Endothelial cell of umbilical vein (primary cell): ENCODE results near the gene THUMPD2. TPM values are rescaled to one million over a fixed set of nuclear protein-coding genes. Genes with fewer than 3 reads are reported as not detected.

Experiments
- BruUV-seq: library from RNA; stranded (reverse); fragments of 400-500 nt; replicated peaks from 2 replicates; lab custom pipeline; 2021; lab: Mats Ljungman, UMichigan
- CTCF ChIA-PET: fragments of 300-600, 350-600 bp; sonication (Branson Sonifier 250); formaldehyde crosslinking; loops from one replicate; lab custom pipeline; 2021; ENCODE audit warnings: antibody characterized with exemption, inconsistent platforms; lab: Charles Lee
- POLR2A ChIA-PET: fragments of 300-600, 350-600 bp; sonication (Branson Sonifier 250); formaldehyde crosslinking; loops from one replicate; lab custom pipeline; 2021; ENCODE audit warnings: antibody characterized with exemption, inconsistent platforms; lab: Charles Lee
- DNase-seq: peaks from one replicate; pipeline ENCODE4 v3.0.0-alpha.2; 2011; ENCODE audit warnings: low read depth, low spot score
- FAIRE-seq: peaks from 2 replicates; lab custom pipeline; 2011; peaks lifted over from hg19 to GRCh38; lab: Jason Lieb, UNC
- H2AFZ ChIP-seq: 2 replicates; pipeline ENCODE4 v1.6.0; 2012; ENCODE audit warnings: low read depth, low read length, control low read depth, inconsistent platforms
- H3K27ac ChIP-seq: 2 replicates; pipeline ENCODE4 v1.5.1; 2011; ENCODE audit warnings: low read depth, mild to moderate bottlenecking, control low read depth, low read length, moderate library complexity; ENCODE audit not compliant: insufficient read depth
- H3K27me3 ChIP-seq, 2 experiments: 2 replicates each; pipeline versions ENCODE4 v1.6.0 to v1.6.1; 2011; ENCODE audit warnings: low read length in 2 of 2, mixed read lengths in 1 of 2; ENCODE audit not compliant: control insufficient read depth in 2 of 2, insufficient read depth in 2 of 2
- H3K36me3 ChIP-seq, 2 experiments: 2 replicates in 1 of 2; 3 replicates in 1 of 2; pipeline ENCODE4 v1.5.1; 2011; ENCODE audit warnings: low read length in 2 of 2, mild to moderate bottlenecking in 1 of 2, moderate library complexity in 1 of 2; ENCODE audit not compliant: control insufficient read depth in 2 of 2, insufficient read depth in 2 of 2; ENCODE audit errors: extremely low read depth in 1 of 2
- H3K4me1 ChIP-seq: 3 replicates; pipeline ENCODE4 v1.5.1; 2011; ENCODE audit warnings: mild to moderate bottlenecking, low read length; ENCODE audit not compliant: control insufficient read depth, insufficient read depth; ENCODE audit errors: extremely low read depth
- H3K4me2 ChIP-seq: 2 replicates; pipeline ENCODE4 v1.6.1; 2011; ENCODE audit warnings: low read length, control low read depth, mixed read lengths; ENCODE audit not compliant: insufficient read depth
- H3K4me3 ChIP-seq, 3 experiments: fragments of 200-600 bp in 1 of 3; sonication (generic), shearing (Covaris generic) in 1 of 3; replicated peaks in 1 of 3; 2 replicates each; pipeline ENCODE4 v1.5.1; 2011 to 2016; ENCODE audit warnings: control low read depth in 3 of 3, low read length in 3 of 3, mild to moderate bottlenecking in 2 of 3, inconsistent platforms in 1 of 3, low read depth in 1 of 3, moderate library complexity in 1 of 3; ENCODE audit not compliant: insufficient read depth in 1 of 3
- H3K79me2 ChIP-seq: 2 replicates; pipeline ENCODE4 v1.6.0; 2012; ENCODE audit warnings: low read length, inconsistent platforms; ENCODE audit not compliant: control insufficient read depth, insufficient read depth
- H3K9ac ChIP-seq: replicated peaks from 2 replicates; pipeline ENCODE3; 2011; ENCODE audit warnings: low read length, control low read depth; ENCODE audit not compliant: insufficient read depth; ENCODE audit errors: extremely low read depth
- H3K9me1 ChIP-seq: replicated peaks from 3 replicates; pipeline ENCODE4 v1.6.0; 2011; ENCODE audit warnings: mild to moderate bottlenecking, low read length; ENCODE audit not compliant: control insufficient read depth, insufficient read depth; ENCODE audit errors: extremely low read depth
- H3K9me3 ChIP-seq: replicated peaks from 2 replicates; pipeline ENCODE4 v1.5.1; 2012; ENCODE audit warnings: low read length, inconsistent platforms; ENCODE audit not compliant: control insufficient read depth, insufficient read depth
- H4K20me1 ChIP-seq: replicated peaks from 2 replicates; pipeline ENCODE3; 2011; ENCODE audit warnings: mild to moderate bottlenecking, low read length; ENCODE audit not compliant: control insufficient read depth, insufficient read depth; ENCODE audit errors: extremely low read depth
- CTCF ChIP-seq, 2 donors: IDR thresholded peaks; 1 replicate in 1 of 2; 2 replicates in 1 of 2; pipeline ENCODE4 v1.5.1; 2011; ENCODE audit warnings: low read length in 2 of 2, mild to moderate bottlenecking in 2 of 2, moderate library complexity in 2 of 2, control low read depth in 1 of 2, inconsistent platforms in 1 of 2, low read depth in 1 of 2; ENCODE audit not compliant: insufficient read depth in 1 of 2; ENCODE audit errors: extremely low read depth in 1 of 2
- EZH2 ChIP-seq: IDR thresholded peaks from 2 replicates; pipeline ENCODE4 v1.6.1; 2012; ENCODE audit warnings: borderline replicate concordance, low read depth, mild to moderate bottlenecking, moderate library complexity, low read length, inconsistent platforms; ENCODE audit not compliant: severe bottlenecking
- FOS ChIP-seq: IDR thresholded peaks from 2 replicates; pipeline ENCODE4 v1.6.1; 2011; ENCODE audit warnings: mild to moderate bottlenecking, low read length, moderate library complexity, borderline replicate concordance; ENCODE audit not compliant: insufficient read depth
- GATA2 ChIP-seq: IDR thresholded peaks from 2 replicates; pipeline ENCODE4 v1.7.0; 2011; ENCODE audit warnings: low read depth, mild to moderate bottlenecking, moderate library complexity, mixed read lengths, low read length; ENCODE audit not compliant: insufficient read length, insufficient read depth
- JUN ChIP-seq: IDR thresholded peaks from 2 replicates; pipeline ENCODE4 v1.6.1; 2011; ENCODE audit warnings: borderline replicate concordance, low read depth; ENCODE audit not compliant: insufficient read length, insufficient read depth
- MAX ChIP-seq: IDR thresholded peaks from 2 replicates; pipeline ENCODE4 v1.6.1; 2011; ENCODE audit not compliant: insufficient read depth, insufficient read length
- MYC ChIP-seq: IDR thresholded peaks from one replicate; pipeline ENCODE4 v1.6.1; 2011; ENCODE audit warnings: mild to moderate bottlenecking, low read depth, low read length
- POLR2A ChIP-seq: IDR thresholded peaks from 2 replicates; pipeline ENCODE4 v1.6.1; 2012; ENCODE audit warnings: low read depth, mild to moderate bottlenecking, control low read depth, low read length
- POLR2AphosphoS5 ChIP-seq: IDR thresholded peaks from 2 replicates; pipeline ENCODE4 v1.6.1; 2012; ENCODE audit warnings: low read depth, mild to moderate bottlenecking, control low read depth, low read length, moderate library complexity; ENCODE audit not compliant: insufficient read depth
- dilution Hi-C: fragments of 300-500 bp; cut with MboI; formaldehyde crosslinking; loops from one replicate; pipeline ENCODE4 v1.15.0; 2019; ENCODE audit warnings: low sequenced_read_pairs; ENCODE audit not compliant: extremely low pct_ligation_motif_present
- intact Hi-C: fragments of 100-400 bp; cut with micrococcal nuclease; formaldehyde crosslinking; loops from one replicate; pipeline ENCODE4 v1.10.0; 2022
- polyA plus RNA-seq, 4 experiments: library from polyadenylated mRNA; depleted of rRNA in 3 of 4; stranded (reverse) in 3 of 4; unstranded in 1 of 4; fragments of >200 nt; gene quantifications; 2 replicates each; pipeline versions ENCODE4 v1.2.1 to v1.2.3, GENCODE V29; 2011 to 2012; ENCODE audit warnings: missing spikeins in 1 of 4
- total RNA-seq: library from RNA; stranded (reverse); gene quantifications from 2 replicates; pipeline ENCODE4 v1.2.3, GENCODE V29; 2021

The THUMPD2 gene
- total and polyA plus RNA-seq, 2 donors (not counting 3 experiments of a cell fraction or from before 2014, with no cell fraction given): 4.3 to 8.2 TPM

DNA sequence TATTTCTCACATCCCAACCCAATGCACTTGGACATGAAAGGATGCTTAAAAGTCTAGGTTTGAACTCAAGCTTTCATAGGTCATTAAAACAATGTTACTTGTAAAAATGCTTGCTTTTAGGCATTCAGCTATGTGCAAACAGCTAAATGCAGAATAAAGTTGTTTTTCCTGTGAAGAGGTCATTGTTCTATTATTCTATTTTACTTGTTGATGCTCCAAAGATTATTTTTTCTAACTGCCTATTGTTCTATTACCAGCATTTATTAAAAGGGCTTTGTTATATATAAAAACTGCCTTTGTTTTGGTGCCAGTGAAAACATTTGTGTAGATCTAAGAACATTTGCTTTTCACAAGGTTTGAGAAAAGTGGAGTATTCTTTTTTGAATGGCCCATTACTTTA is 64.0 kb downstream of the THUMPD2 start:
- H3K79me2 ChIP-seq: no peaks in the 10 kb centered on the region
- TF ChIP-seq MAX (no peak), POLR2A (no peak), GATA2 (no peak), JUN (no peak), MYC (no peak)
- no peak overlapping the region for H2AFZ ChIP-seq
- intact Hi-C loops (no loop called here), dilution Hi-C loops (no loop called here)
- no peaks in the 10 kb centered on the region for H3K9me1 ChIP-seq
- H3K9ac ChIP-seq: no peak overlapping the region
- H3K4me2 ChIP-seq: no peak overlapping the region
- no TSS peak for BruUV-seq
- CTCF ChIA-PET: interaction anchor here (0.9 to 4.4 kb wide), 6 partner anchors 9 to 32 kb away, joined by 3 to 21 read pairs (median 4); no protein-coding TSS in a partner anchor
- H3K9me3 ChIP-seq: no peaks in the 10 kb centered on the region
- POLR2A ChIA-PET: no interaction called here
- H3K27ac ChIP-seq: no peak overlapping the region
- DNase-seq (peak; percentile 62), FAIRE-seq (peak; percentile 70)
- H3K4me1 ChIP-seq: no peaks in the 10 kb centered on the region
- no peaks in the 10 kb centered on the region for H4K20me1 ChIP-seq
- no peak overlapping the region for H3K4me3 ChIP-seq
- H3K36me3 ChIP-seq: no peaks in the 10 kb centered on the region
- H3K27me3 ChIP-seq: peaks cover 0 to 8% of the 10 kb centered on the region in 2 experiments

DNA sequence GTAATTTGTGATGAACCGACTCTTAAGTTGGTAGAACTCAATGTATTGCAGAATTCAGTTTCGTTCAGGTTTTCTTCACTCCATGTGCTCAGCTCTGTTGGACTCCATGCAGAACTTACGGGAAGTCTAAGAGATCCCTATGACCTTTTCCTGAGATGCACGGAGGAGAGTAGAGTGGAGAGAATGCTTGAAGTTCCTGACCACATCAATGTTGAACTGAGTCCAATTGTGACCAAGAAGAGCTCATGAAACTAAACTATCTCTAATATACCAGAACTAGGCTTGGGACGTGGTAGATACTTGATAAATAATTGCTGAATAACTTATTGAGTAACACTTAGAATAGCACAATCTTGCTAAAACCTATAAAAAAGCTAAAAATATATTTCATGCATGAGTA is 66.1 kb downstream of the THUMPD2 start:
- FAIRE-seq: no peak
- dilution Hi-C loops (no loop called here), intact Hi-C loops (no loop called here)
- Histone ChIP-seq H2AFZ (no peak overlapping the region), H3K4me2 (no peak overlapping the region), H4K20me1 (no peaks in the 10 kb centered on the region), H3K9me3 (no peaks in the 10 kb centered on the region), H3K27ac (no peak overlapping the region), H3K9ac (no peak overlapping the region), H3K4me1 (no peaks in the 10 kb centered on the region), H3K27me3 (peaks cover 0 to 6% of the 10 kb centered on the region in 2 experiments), H3K79me2 (no peaks in the 10 kb centered on the region), H3K36me3 (no peaks in the 10 kb centered on the region), H3K4me3 (no peak overlapping the region), H3K9me1 (no peaks in the 10 kb centered on the region)
- TF ChIP-seq FOS (no peak), MYC (no peak), POLR2A (no peak), POLR2AphosphoS5 (no peak), MAX (no peak), JUN (no peak), CTCF (IDR thresholded peaks at IDR 0.05; ENCODE audit: extremely low read depth in 1 of 2, insufficient read depth in 1 of 2, low read depth in 1 of 2, low read length in 2 of 2) (no peak), EZH2 (no peak), GATA2 (no peak)
- no peak for DNase-seq
- CTCF ChIA-PET: interaction anchor here (1.2 to 4.4 kb wide), 2 partner anchors 16 to 17 kb away, joined by 3 to 21 read pairs; no protein-coding TSS in a partner anchor
- POLR2A ChIA-PET: no interaction called here
- no TSS peak for BruUV-seq
